Thyroid gland (tissue), 4 donors: ENCODE results near the gene RHEX.
A peak's percentile ranks its signal among the peaks of the same experiment; 100 is the strongest.

ENCODE experiments used
- POLR2A ChIP-seq, 2 donors: fragments of 450-650 bp; IDR thresholded peaks; one replicate each; pipeline ENCODE4 v1.6.1; 2017; ENCODE audit warnings: antibody characterized with exemption in 2 of 2, mild to moderate bottlenecking in 2 of 2, moderate library complexity in 1 of 2
- TF ChIP-seq, protein P1 (sequence below), 6 experiments: fragments of 200-600 bp in 3 of 6; fragments of 450-650 bp in 3 of 6; sonication (generic) in 3 of 6; IDR thresholded peaks; one replicate each; pipeline ENCODE4 v1.5.1; 2016 to 2019; ENCODE audit warnings: antibody characterized with exemption in 6 of 6, mild to moderate bottlenecking in 2 of 6, inconsistent platforms in 1 of 6, moderate library complexity in 1 of 6

DNA sequence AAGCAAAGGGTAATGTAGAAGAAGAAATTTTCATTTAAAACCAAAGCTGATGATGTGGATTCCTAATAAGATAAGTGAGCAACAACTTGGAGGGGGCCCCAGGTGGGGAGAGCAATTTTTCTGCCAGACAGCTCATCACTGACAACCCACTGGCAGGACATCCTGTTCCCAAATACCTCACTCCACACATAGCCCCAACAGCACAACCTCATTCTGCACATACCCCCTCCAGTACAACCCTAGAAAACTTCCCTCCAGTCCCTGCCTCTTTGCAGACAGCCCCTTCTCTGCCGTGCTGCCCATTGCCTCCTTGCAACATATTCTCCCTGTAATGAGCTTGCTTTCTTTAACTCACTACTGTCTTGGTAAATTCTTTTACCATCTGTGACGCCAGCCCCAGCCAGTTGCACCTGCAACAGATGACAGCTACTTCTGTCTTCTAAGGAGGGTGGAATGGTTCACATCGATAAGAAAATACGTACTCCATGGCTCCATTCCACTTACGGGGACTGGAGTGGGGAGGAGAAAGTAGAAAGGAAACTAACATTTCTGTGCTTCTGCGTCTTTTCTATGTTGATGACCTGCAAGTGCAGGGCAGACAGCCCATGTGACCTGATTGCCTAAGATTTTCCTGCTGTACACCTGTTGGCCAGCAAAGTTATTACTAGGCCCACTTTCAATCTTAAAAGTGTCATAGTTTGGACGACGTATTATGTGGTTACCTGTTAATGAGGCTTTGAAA lies 14.7 kb downstream of the RHEX start:
- TF ChIP-seq, protein P1, sequence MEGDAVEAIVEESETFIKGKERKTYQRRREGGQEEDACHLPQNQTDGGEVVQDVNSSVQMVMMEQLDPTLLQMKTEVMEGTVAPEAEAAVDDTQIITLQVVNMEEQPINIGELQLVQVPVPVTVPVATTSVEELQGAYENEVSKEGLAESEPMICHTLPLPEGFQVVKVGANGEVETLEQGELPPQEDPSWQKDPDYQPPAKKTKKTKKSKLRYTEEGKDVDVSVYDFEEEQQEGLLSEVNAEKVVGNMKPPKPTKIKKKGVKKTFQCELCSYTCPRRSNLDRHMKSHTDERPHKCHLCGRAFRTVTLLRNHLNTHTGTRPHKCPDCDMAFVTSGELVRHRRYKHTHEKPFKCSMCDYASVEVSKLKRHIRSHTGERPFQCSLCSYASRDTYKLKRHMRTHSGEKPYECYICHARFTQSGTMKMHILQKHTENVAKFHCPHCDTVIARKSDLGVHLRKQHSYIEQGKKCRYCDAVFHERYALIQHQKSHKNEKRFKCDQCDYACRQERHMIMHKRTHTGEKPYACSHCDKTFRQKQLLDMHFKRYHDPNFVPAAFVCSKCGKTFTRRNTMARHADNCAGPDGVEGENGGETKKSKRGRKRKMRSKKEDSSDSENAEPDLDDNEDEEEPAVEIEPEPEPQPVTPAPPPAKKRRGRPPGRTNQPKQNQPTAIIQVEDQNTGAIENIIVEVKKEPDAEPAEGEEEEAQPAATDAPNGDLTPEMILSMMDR (IDR thresholded peaks at IDR 0.05): peak in 3 of 6 experiments; percentile 17 to 60 (median 37)
- no peak for TF ChIP-seq POLR2A (IDR thresholded peaks at IDR 0.05)
